ENCODE data around the gene ELK4. TPM values are rescaled to one million over a fixed set of nuclear protein-coding genes. Genes with fewer than 3 reads are reported as not detected.
A peak's percentile ranks its signal among the peaks of the same experiment; 100 is the strongest.

ELK4 gene
- total and polyA plus RNA-seq, 2 of the 8 experiments (the other 6 are each of a cell fraction or from before 2014, with no cell fraction given), result 2.9 to 26.3 TPM

DNA sequence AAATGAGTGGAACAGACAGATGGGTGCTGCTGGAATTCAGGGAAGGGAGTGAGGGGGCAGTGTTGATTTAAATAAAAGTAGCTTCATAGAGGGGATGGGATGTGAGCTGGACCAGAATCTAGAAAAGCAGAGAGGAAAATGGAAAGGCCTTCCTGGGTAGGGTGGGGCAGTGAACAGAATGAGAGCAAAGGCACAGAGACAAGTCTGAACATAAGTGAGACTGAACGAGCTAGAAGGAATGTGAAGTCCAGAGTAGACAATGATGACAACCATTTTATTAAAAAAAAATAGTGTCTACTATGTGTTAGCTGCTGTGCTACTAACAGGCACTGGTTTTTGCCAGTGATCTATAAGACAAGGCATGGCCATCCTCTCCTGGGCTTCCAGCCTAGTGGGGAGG lies 36.0 kb downstream of the ELK4 start:
- no peaks in the 10 kb centered on the region for H3K79me2 ChIP-seq (ENCODE audit: control insufficient read depth in 1 of 2, insufficient read depth in 2 of 2, low read length in 2 of 2)
- no peak overlapping the region for H3K4me3 ChIP-seq (ENCODE audit: extremely low read depth in 1 of 4, insufficient read depth in 2 of 4, low read depth in 3 of 4, low read length in 4 of 4)
- H3K18ac ChIP-seq (ENCODE audit: extremely low read depth, low read length), result no peak overlapping the region
- H4K91ac ChIP-seq (replicated peaks; ENCODE audit: insufficient read length, low read length), result no peak overlapping the region
- H2BK15ac ChIP-seq (ENCODE audit: low read length), result no peak overlapping the region
- no peak overlapping the region for H2BK20ac ChIP-seq (ENCODE audit: low read length)
- no peak overlapping the region for H4K5ac ChIP-seq (ENCODE audit: insufficient read length, low read depth, low read length)
- CTCF ChIA-PET (ENCODE audit: partially characterized antibody), result interaction anchor here (0.7 to 15.6 kb wide), 6 partner anchors 23 to 115 kb away, joined by 3 to 322 read pairs (median 4); no protein-coding TSS in a partner anchor
- H3K23me2 ChIP-seq (ENCODE audit: low read depth, low read length), result peaks cover 1% of the 10 kb centered on the region; the same call in 1 of the 2 replicates
- no peak overlapping the region for H3K14ac ChIP-seq (ENCODE audit: insufficient read length)
- 85% methylated on average over 1 of the region's 1 CpG; no CpG with 5 or more reads in 1 of the 2 experiments for WGBS, 2 experiments (ENCODE audit: extremely low coverage in 1 of 2, insufficient coverage in 1 of 2, insufficient read length in 1 of 2, insufficient replicate concordance in 2 of 2, low coverage in 1 of 2, low lambda C conversion rate in 2 of 2, missing lambda C conversion rate in 1 of 2)
- H2AK5ac ChIP-seq (ENCODE audit: low read depth, low read length), result no peak overlapping the region
- H3K36me3 ChIP-seq (ENCODE audit: control insufficient read depth in 2 of 4, insufficient read depth in 4 of 4, low read length in 3 of 4), result peaks cover 0 to 13% (median 1%) of the 10 kb centered on the region in 4 experiments; a peak in 4 of 8 replicates
- no peak overlapping the region for H2BK5ac ChIP-seq (ENCODE audit: low read depth, low read length)
- no peak overlapping the region for H2BK120ac ChIP-seq (replicated peaks; ENCODE audit: low read depth, low read length)
- no peaks in the 10 kb centered on the region; the same call in 1 of the 2 replicates for H3K79me1 ChIP-seq (ENCODE audit: low read depth, low read length)
- no peak overlapping the region for H3K23ac ChIP-seq (ENCODE audit: insufficient read length)
- no peak overlapping the region for H4K8ac ChIP-seq (ENCODE audit: extremely low read depth, insufficient read depth, low read length)
- no peak overlapping the region for H3K27ac ChIP-seq (ENCODE audit: low read depth, low read length)
- no peak overlapping the region for H3K9ac ChIP-seq (replicated peaks in 1 of 4; ENCODE audit: extremely low read depth in 1 of 4, low read depth in 3 of 4, low read length in 3 of 4)
- H3K9me3 ChIP-seq (ENCODE audit: insufficient read depth in 2 of 2, low read depth in 1 of 2, low read length in 1 of 2), result no peaks in the 10 kb centered on the region
- no peak overlapping the region for H2BK12ac ChIP-seq (ENCODE audit: low read depth, low read length)
- peaks cover 0 to 2% of the 10 kb centered on the region in 2 experiments for H4K20me1 ChIP-seq (replicated peaks in 1 of 2; ENCODE audit: control insufficient read depth in 1 of 2, insufficient read depth in 2 of 2, low read length in 2 of 2)
- no peak overlapping the region for H2AFZ ChIP-seq (ENCODE audit: low read length)
- POLR2A ChIA-PET (ENCODE audit: partially characterized antibody), result interaction anchor here (1.2 to 3.8 kb wide), 3 partner anchors 22 to 60 kb away, joined by 4 to 15 read pairs (median 9); partner anchors contain the start of gene ELK4
- DNase-seq (ENCODE audit: low read depth in 1 of 2, low spot score in 2 of 2), result peak in 1 of 2 experiments; percentile 27
- peaks cover 0 to 7% (median 3%) of the 10 kb centered on the region in 4 experiments; a peak in 5 of 7 replicates for H3K4me1 ChIP-seq (replicated peaks in 1 of 4; ENCODE audit: control insufficient read depth in 3 of 4, insufficient read depth in 4 of 4, low read length in 3 of 4)
- no peak overlapping the region for H3K56ac ChIP-seq (replicated peaks; ENCODE audit: insufficient read length, low read depth, low read length)
- FAIRE-seq, result no peak
- no peak overlapping the region for H3K4me2 ChIP-seq (ENCODE audit: insufficient read depth in 1 of 2, low read depth in 2 of 2, low read length in 2 of 2)
- H3K27me3 ChIP-seq (replicated peaks in 1 of 4; ENCODE audit: control insufficient read depth in 3 of 4, extremely low read depth in 1 of 4, insufficient read depth in 3 of 4, low read length in 3 of 4), result 0 out of 7 replicates have a peak, but pooled peaks cover 0 to 2% (median 0%) of the 10 kb centered on the region in 4 experiments
- no peak overlapping the region for H3K4ac ChIP-seq (replicated peaks; ENCODE audit: insufficient read length, low read depth, low read length)
- TF ChIP-seq BACH1 (IDR thresholded peaks at IDR 0.05; ENCODE audit: low read length) (no peak), EGR1 (IDR thresholded peaks at IDR 0.05; ENCODE audit: borderline replicate concordance, low read depth, low read length) (no peak), MAFK (IDR thresholded peaks at IDR 0.05; ENCODE audit: low read depth, low read length) (no peak), TEAD4 (IDR thresholded peaks at IDR 0.05; ENCODE audit: low read depth, low read length) (no peak), CBX5 (IDR thresholded peaks at IDR 0.05; ENCODE audit: low read depth, low read length) (no peak), TCF12 (IDR thresholded peaks at IDR 0.05; ENCODE audit: low read depth, low read length) (no peak), ZNF274 (IDR thresholded peaks at IDR 0.05; ENCODE audit: borderline replicate concordance, extremely low read depth, low read length) (no peak), SP4 (IDR thresholded peaks at IDR 0.05; ENCODE audit: low read length) (no peak), CEBPB (IDR thresholded peaks at IDR 0.05; ENCODE audit: low read depth, low read length) (no peak), HDAC6 (IDR thresholded peaks at IDR 0.05; ENCODE audit: low read depth, low read length) (no peak), RNF2 (IDR thresholded peaks at IDR 0.05; ENCODE audit: borderline replicate concordance, low read depth, low read length, missing control alignments, poor library complexity, severe bottlenecking) (no peak), ASH2L (IDR thresholded peaks at IDR 0.05; ENCODE audit: low read length) (no peak), SRF (IDR thresholded peaks at IDR 0.05; ENCODE audit: low read depth, low read length) (no peak), KDM4A (IDR thresholded peaks at IDR 0.05; ENCODE audit: low read depth, low read length, severe bottlenecking) (no peak)
